Measurements from ENCODE around the gene TBK1. TPM values are rescaled to one million over a fixed set of nuclear protein-coding genes. Genes with fewer than 3 reads are reported as not detected.

Gene TBK1
- total and polyA plus RNA-seq, 2 of the 4 experiments (the other 2 are of a cell fraction): 9.9 to 11.6 TPM

DNA sequence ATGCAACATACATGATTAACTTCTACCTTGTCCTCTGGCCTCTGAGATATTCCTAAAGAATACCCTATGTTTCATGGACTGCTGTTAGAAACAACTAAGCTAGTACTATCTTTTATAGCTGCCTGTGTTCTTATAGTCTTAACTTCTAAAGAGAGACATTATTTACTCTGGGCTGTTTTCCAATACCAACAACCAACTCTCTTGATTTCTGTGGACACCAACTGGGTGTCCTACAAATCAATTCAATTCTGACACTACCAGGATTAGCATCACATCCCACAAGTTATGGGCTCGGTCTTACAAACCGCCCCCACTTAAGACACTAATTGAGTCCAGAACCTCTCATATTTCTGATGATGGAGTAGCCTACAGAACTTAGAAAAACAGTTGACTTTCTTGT lies 39.5 kb upstream of the TBK1 start:
- Histone ChIP-seq H3K9ac (ENCODE audit: low read depth, low read length) (no peak overlapping the region), H2BK15ac (ENCODE audit: low read depth, low read length) (no peak overlapping the region), H3K4me1 (ENCODE audit: control insufficient read depth, insufficient read depth, low read length) (peaks cover 7% of the 10 kb centered on the region), H4K8ac (ENCODE audit: low read depth in 2 of 2, low read length in 2 of 2) (no peak overlapping the region), H3K4me2 (ENCODE audit: low read depth, low read length) (no peak overlapping the region), H2AK5ac (ENCODE audit: low read depth, low read length) (no peak overlapping the region), H3K36me3 (ENCODE audit: control insufficient read depth, insufficient read depth, low read length) (peaks cover 41% of the 10 kb centered on the region), H3K14ac (replicated peaks; ENCODE audit: low read depth, low read length) (no peak overlapping the region), H2BK120ac (ENCODE audit: low read depth, low read length) (no peak overlapping the region), H3K9me1 (ENCODE audit: insufficient read depth, low read length) (peaks cover 9% of the 10 kb centered on the region), H2AFZ (replicated peaks; ENCODE audit: low read length, poor library complexity) (no peak overlapping the region), H3K18ac (ENCODE audit: low read depth, low read length) (no peak overlapping the region), H4K5ac (ENCODE audit: low read depth, low read length) (no peak overlapping the region), H2AK9ac (replicated peaks; ENCODE audit: low read depth, low read length, poor library complexity) (no peak overlapping the region), H3K23ac (ENCODE audit: low read depth, low read length) (0 out of 2 replicates have a peak overlapping the region, but pooled peaks have one; percentile 16), H2BK20ac (ENCODE audit: low read depth, low read length) (no peak overlapping the region), H3K9me3 (ENCODE audit: control insufficient read depth, insufficient read depth, low read length) (no peaks in the 10 kb centered on the region), H3K27ac (ENCODE audit: insufficient read depth, low read length) (no peak overlapping the region), H4K91ac (ENCODE audit: insufficient read depth, low read depth, low read length) (no peak overlapping the region), H4K20me1 (ENCODE audit: insufficient read depth, low read length) (peaks cover 30% of the 10 kb centered on the region), H3K79me1 (ENCODE audit: low read depth in 1 of 2, low read length in 2 of 2) (peaks cover 36 to 51% of the 10 kb centered on the region in 2 experiments), H3K56ac (ENCODE audit: extremely low read depth, insufficient read depth, low read length) (no peak overlapping the region), H3K27me3 (ENCODE audit: control insufficient read depth, insufficient read depth, low read length) (no peaks in the 10 kb centered on the region), H3K4me3 (ENCODE audit: insufficient read depth, low read depth, low read length) (no peak overlapping the region), H3K4ac (ENCODE audit: low read depth, low read length) (no peak overlapping the region), H2BK5ac (ENCODE audit: low read depth, low read length, poor library complexity, severe bottlenecking) (no peak overlapping the region)
- no peak for DNase-seq
- ChIA-PET CTCF (no interaction called here), POLR2A (ENCODE audit: unreplicated experiment) (no interaction called here)
- TF ChIP-seq BHLHE40 (IDR thresholded peaks at IDR 0.05; ENCODE audit: low read depth, low read length) (no peak), RCOR1 (IDR thresholded peaks at IDR 0.05; ENCODE audit: insufficient replicate concordance, low read length) (no peak), RAD21 (IDR thresholded peaks at IDR 0.05; ENCODE audit: low read length) (no peak), CHD1 (IDR thresholded peaks at IDR 0.05; ENCODE audit: low read depth, low read length) (no peak), CEBPB (IDR thresholded peaks at IDR 0.05; ENCODE audit: low read depth, low read length) (no peak), POLR2A (IDR thresholded peaks at IDR 0.05; ENCODE audit: low read depth, low read length) (no peak)
- TF ChIP-seq, protein P1, sequence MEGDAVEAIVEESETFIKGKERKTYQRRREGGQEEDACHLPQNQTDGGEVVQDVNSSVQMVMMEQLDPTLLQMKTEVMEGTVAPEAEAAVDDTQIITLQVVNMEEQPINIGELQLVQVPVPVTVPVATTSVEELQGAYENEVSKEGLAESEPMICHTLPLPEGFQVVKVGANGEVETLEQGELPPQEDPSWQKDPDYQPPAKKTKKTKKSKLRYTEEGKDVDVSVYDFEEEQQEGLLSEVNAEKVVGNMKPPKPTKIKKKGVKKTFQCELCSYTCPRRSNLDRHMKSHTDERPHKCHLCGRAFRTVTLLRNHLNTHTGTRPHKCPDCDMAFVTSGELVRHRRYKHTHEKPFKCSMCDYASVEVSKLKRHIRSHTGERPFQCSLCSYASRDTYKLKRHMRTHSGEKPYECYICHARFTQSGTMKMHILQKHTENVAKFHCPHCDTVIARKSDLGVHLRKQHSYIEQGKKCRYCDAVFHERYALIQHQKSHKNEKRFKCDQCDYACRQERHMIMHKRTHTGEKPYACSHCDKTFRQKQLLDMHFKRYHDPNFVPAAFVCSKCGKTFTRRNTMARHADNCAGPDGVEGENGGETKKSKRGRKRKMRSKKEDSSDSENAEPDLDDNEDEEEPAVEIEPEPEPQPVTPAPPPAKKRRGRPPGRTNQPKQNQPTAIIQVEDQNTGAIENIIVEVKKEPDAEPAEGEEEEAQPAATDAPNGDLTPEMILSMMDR (conservative IDR thresholded peaks at IDR 0.05; ENCODE audit: low read depth, low read length): no peak
- no TSS peak for BruUV-seq (replicated peaks)
- in situ Hi-C loops (cut with MboI; ENCODE audit: low sequenced_read_pairs): loop anchor here (5.0 kb wide), 1 partner anchor 35 kb away; no protein-coding TSS in a partner anchor
- ATAC-seq (ENCODE audit: low read depth): peak; percentile 10; the same call in 1 of the 2 replicates
- dilution Hi-C loops (cut with HindIII; ENCODE audit: low sequenced_read_pairs, unreplicated experiment): no loop called here
- WGBS, 2 experiments (ENCODE audit: extremely low coverage in 2 of 2, insufficient read length in 1 of 2): no CpG with 5 or more reads among the region's 2 CpGs
- intact Hi-C loops (cut with micrococcal nuclease): loop anchor here (5.0 kb wide), 1 partner anchor 35 kb away; no protein-coding TSS in a partner anchor

Data from IMR-90 (cell line).